Large intestine (tissue), 3 donors: ENCODE results near the gene NLGN2. TPM values are rescaled to one million over a fixed set of nuclear protein-coding genes. Genes with fewer than 3 reads are reported as not detected.

Experiments used
- DNase-seq, 2 donors: peaks; one replicate each; pipeline versions ENCODE4 v3.0.0 to v3.0.0-alpha.2; 2013
- H3K27ac ChIP-seq: one replicate; pipeline ENCODE4 v1.5.1; 2013; ENCODE audit warnings: low read length
- H3K27me3 ChIP-seq: 2 replicates; pipeline ENCODE4 v1.6.1; 2013; ENCODE audit warnings: low read length; ENCODE audit not compliant: control insufficient read depth, insufficient read depth
- H3K36me3 ChIP-seq: 2 replicates; pipeline ENCODE4 v1.6.1; 2013; ENCODE audit warnings: low read length; ENCODE audit not compliant: control insufficient read depth, insufficient read depth
- H3K4me1 ChIP-seq: one replicate; pipeline ENCODE4 v1.6.1; 2013; ENCODE audit warnings: low read length; ENCODE audit not compliant: control insufficient read depth, insufficient read depth
- H3K4me3 ChIP-seq: one replicate; pipeline ENCODE4 v1.5.1; 2013; ENCODE audit warnings: low read length
- H3K9me3 ChIP-seq: one replicate; pipeline ENCODE4 v1.6.1; 2013; ENCODE audit warnings: mild to moderate bottlenecking, low read depth, low read length, moderate library complexity; ENCODE audit not compliant: control insufficient read depth
- WGBS: methylation state at CpG from one replicate; pipeline ENCODE4 v1.1.5; 2013; ENCODE audit warnings: low lambda C conversion rate; ENCODE audit not compliant: insufficient coverage; 5-methylcytosine and 5-hydroxymethylcytosine counted together
- polyA plus RNA-seq: library from polyadenylated mRNA; unstranded; fragments of 120-200 nt; gene quantifications from one replicate; pipeline ENCODE4 v1.2.1, GENCODE V29; 2013

Gene NLGN2
- polyA plus RNA-seq, 1 donor, result 12.9 TPM

GRCh38 chr17:7436556-7437368 is 29.1 kb downstream of the NLGN2 start:
- DNase-seq, result peak; percentile 89 to 91

GRCh38 chr17:7437369-7437863 is 29.8 kb downstream of the NLGN2 start:
- no peak for DNase-seq
- peak overlapping the region; percentile 33 for H3K4me3 ChIP-seq
- WGBS, result no CpG with 5 or more reads among the region's 31 CpGs
- H3K36me3 ChIP-seq, result no peaks in the 10 kb centered on the region
- peaks cover 29% of the 10 kb centered on the region for H3K4me1 ChIP-seq
- H3K27me3 ChIP-seq, result peaks cover 60% of the 10 kb centered on the region
- H3K27ac ChIP-seq, result no peak overlapping the region
- no peaks in the 10 kb centered on the region for H3K9me3 ChIP-seq

More at GRCh38 chr17:7436556-7437368, 29.1 kb downstream of the NLGN2 start:
- Histone ChIP-seq H3K9me3 (no peaks in the 10 kb centered on the region), H3K27ac (peak overlapping the region; percentile 45), H3K4me3 (peak overlapping the region; percentile 40), H3K36me3 (no peaks in the 10 kb centered on the region), H3K4me1 (peaks cover 29% of the 10 kb centered on the region), H3K27me3 (peaks cover 54% of the 10 kb centered on the region)
- no CpG with 5 or more reads among the region's 92 CpGs for WGBS

GRCh38 chr17:7437950-7438614 is 30.4 kb downstream of the NLGN2 start:
- peak in 1 of 2 donors; percentile 64 for DNase-seq
- Histone ChIP-seq H3K36me3 (no peaks in the 10 kb centered on the region), H3K4me3 (peak overlapping the region; percentile 26), H3K9me3 (no peaks in the 10 kb centered on the region), H3K27me3 (peaks cover 67% of the 10 kb centered on the region), H3K27ac (no peak overlapping the region), H3K4me1 (peaks cover 29% of the 10 kb centered on the region)
- 22% methylated on average over 7 of the region's 48 CpGs for WGBS

DNA sequence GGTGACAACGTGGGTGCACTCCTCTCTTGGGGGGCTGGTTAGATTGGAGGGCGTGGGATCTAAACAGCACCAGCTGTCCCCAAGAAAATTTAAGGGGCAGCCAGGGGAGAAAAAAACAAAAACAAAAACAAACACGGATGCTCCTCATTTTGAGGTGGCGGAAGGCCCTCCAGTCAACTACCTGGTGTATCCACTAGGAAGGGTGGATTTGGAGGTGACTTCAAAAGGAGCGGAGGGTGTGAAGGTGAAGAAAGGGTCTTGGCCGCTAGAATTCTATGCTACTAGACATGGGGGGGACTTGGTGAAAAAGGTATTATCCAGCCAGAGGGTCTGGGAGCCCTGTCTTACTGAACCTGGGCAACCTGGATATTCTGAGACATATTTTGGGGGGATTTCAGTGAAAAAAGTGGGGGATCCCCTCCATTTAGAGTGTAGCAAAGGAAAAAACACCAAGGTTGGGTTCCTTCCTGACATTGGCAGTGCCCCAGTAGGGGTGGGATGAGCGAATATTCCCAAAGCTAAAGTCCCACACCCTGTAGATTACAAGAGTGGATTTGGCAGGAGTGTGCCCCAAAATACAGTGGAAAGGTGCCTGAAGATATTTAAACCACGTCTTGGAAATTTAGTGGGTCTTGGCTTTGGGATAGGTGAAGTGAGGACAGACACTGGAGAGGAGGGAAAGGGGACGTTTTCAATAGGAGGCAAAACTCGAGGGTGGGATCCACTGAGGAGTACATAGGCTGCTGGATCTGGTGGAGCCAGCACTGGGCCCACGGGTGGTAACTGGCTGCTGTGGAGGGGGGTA is 31.2 kb downstream of the NLGN2 start:
- Histone ChIP-seq H3K27ac (no peak overlapping the region), H3K9me3 (no peaks in the 10 kb centered on the region), H3K4me1 (peaks cover 29% of the 10 kb centered on the region), H3K36me3 (no peaks in the 10 kb centered on the region), H3K27me3 (peaks cover 68% of the 10 kb centered on the region), H3K4me3 (peak overlapping the region; percentile 26)
- 50% methylated on average over 1 of the region's 11 CpGs for WGBS
- DNase-seq, result no peak

DNA sequence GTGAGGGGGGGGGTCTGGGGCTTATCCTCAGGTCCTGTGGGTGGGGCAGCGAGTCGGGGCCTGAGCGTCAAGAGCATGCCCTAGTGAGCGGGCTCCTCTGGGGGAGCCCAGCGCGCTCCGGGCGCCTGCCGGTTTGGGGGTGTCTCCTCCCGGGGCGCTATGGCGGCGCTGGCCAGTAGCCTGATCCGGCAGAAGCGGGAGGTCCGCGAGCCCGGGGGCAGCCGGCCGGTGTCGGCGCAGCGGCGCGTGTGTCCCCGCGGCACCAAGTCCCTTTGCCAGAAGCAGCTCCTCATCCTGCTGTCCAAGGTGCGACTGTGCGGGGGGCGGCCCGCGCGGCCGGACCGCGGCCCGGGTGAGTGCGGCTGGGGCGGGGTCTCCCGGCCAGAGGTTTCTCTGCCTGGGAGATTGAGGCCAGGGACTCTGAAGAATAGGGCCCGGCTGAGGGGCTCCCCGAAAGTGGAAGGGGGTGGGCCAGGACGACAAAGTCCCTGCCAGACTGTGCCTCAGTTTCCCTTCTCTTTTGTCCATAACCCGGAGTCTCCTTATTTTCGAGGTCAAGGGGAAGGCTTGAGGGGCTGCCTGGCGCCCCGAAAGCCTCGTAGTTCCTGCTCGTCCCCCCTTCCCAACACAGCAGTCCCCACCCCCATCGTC is 31.9 kb downstream of the NLGN2 start, which contains the start of gene FGF11:
Gene FGF11 (plus strand): TSS at position 51 of the 651 bp plus-strand sequence. CDS start 109 bp downstream, at position 160.
- WGBS, result no CpG with 5 or more reads among the region's 50 CpGs
- peak within 1 kb of the TSS; percentile 36 for H3K4me3 ChIP-seq

DNA sequence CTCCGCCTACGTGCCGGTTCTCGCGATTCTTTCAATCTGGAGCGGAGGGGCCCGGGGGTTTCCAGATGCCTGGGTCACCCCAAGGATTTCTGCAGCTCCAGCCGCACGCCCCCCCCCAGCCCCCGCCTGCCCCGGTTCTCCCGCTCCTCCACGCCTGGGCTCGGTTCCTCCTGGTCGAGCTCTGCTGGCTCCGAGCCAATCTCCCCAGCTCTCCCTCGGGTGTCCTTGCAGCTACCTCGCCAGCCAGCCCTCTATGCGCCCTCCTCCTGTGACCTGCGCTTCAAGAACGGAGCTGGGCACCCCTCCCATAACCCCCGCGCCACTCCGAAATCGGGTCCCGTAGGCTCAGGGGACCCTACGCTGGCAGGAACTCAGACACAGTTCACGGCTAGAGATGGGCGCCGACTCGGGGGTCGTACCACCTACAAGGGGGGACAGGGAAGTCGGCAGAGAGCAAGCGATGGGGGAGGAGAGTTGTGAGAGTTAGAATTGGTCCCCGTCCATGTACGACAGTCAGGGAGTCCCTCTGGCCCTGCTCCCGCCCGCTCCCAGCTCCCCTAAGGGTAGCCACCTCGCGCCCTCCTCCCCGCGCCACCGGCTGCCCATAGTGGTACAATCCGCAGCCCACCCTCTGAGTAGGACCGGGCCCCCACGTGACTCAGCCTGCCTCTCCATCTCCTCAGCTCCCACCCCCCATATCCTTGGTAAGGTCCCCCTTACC is 32.6 kb downstream of the NLGN2 start:
- Histone ChIP-seq H3K36me3 (no peaks in the 10 kb centered on the region), H3K4me3 (peak overlapping the region; percentile 36), H3K27ac (no peak overlapping the region), H3K4me1 (peaks cover 29% of the 10 kb centered on the region), H3K9me3 (peaks cover 3% of the 10 kb centered on the region), H3K27me3 (peaks cover 77% of the 10 kb centered on the region)
- no CpG with 5 or more reads among the region's 46 CpGs for WGBS
- peak in 1 of 2 donors; percentile 57 for DNase-seq

More for the DNA sequence above, 31.9 kb downstream of the NLGN2 start, which contains the start of gene FGF11:
- Histone ChIP-seq H3K27me3 (peaks cover 71% of the 10 kb centered on the region), H3K9me3 (no peaks in the 10 kb centered on the region), H3K27ac (no peak within 1 kb of the TSS), H3K36me3 (no peaks in the 10 kb centered on the region), H3K4me1 (peaks cover 29% of the 10 kb centered on the region)
- peak in 1 of 2 donors; percentile 30 for DNase-seq

- Histone ChIP-seq H3K36me3 (no peaks in the 10 kb centered on the region), H3K27ac (no peak overlapping the region), H3K9me3 (peaks cover 3% of the 10 kb centered on the region), H3K4me3 (peak overlapping the region; percentile 36), H3K27me3 (peaks cover 79% of the 10 kb centered on the region), H3K4me1 (peaks cover 30% of the 10 kb centered on the region)
- DNase-seq, result no peak
- WGBS, result no CpG with 5 or more reads among the region's 12 CpGs
Measured at GRCh38 chr17:7440834-7441195, 33.2 kb downstream of the NLGN2 start.

- Histone ChIP-seq H3K27me3 (peaks cover 79% of the 10 kb centered on the region), H3K27ac (no peak overlapping the region), H3K9me3 (peaks cover 3% of the 10 kb centered on the region), H3K36me3 (no peaks in the 10 kb centered on the region), H3K4me1 (peaks cover 29% of the 10 kb centered on the region), H3K4me3 (no peak overlapping the region)
- no CpG with 5 or more reads among the region's 7 CpGs for WGBS
- DNase-seq, result no peak
Measured at GRCh38 chr17:7441266-7441665, 33.6 kb downstream of the NLGN2 start.

- H3K27ac ChIP-seq, result no peak overlapping the region
- H3K4me1 ChIP-seq, result peaks cover 28% of the 10 kb centered on the region
- H3K9me3 ChIP-seq, result peaks cover 3% of the 10 kb centered on the region
- no peak overlapping the region for H3K4me3 ChIP-seq
- DNase-seq, result no peak
- no CpG with 5 or more reads among the region's 2 CpGs for WGBS
- H3K27me3 ChIP-seq, result peaks cover 85% of the 10 kb centered on the region
- no peaks in the 10 kb centered on the region for H3K36me3 ChIP-seq
Measured at GRCh38 chr17:7442142-7442541, 34.5 kb downstream of the NLGN2 start.
